A673 (cell line): ENCODE measurements around the gene GLIS2. TPM values are rescaled to one million over a fixed set of nuclear protein-coding genes. Genes with fewer than 3 reads are reported as not detected.
A peak's percentile ranks its signal among the peaks of the same experiment; 100 is the strongest.

ENCODE experiments used
- BruUV-seq: library from RNA; stranded (reverse); fragments of 400-500 nt; replicated peaks from 2 replicates; lab custom pipeline; 2021; lab: Mats Ljungman, UMichigan
- CTCF ChIA-PET: fragments of 300-600 bp; sonication (Branson Sonifier 250); formaldehyde crosslinking; loops from one replicate; lab custom pipeline; 2022; ENCODE audit warnings: antibody characterized with exemption; lab: Charles Lee
- POLR2A ChIA-PET: fragments of 300-600 bp; sonication (Branson Sonifier 250); formaldehyde crosslinking; loops from one replicate; lab custom pipeline; 2022; ENCODE audit warnings: antibody characterized with exemption; ENCODE audit not compliant: low non-redundant PET; lab: Charles Lee
- DNase-seq: peaks from one replicate; pipeline ENCODE4 v3.0.0-alpha.2; 2015; ENCODE audit warnings: low spot score
- H3K27ac ChIP-seq: fragments of 200-600 bp; sonication (generic); 2 replicates; pipeline ENCODE4 v1.5.1; 2016; ENCODE audit warnings: mixed run types, low read depth, mild to moderate bottlenecking, mixed read lengths, antibody characterized with exemption, low read length; ENCODE audit not compliant: poor library complexity, severe bottlenecking
- H3K27me3 ChIP-seq: fragments of 200-600 bp; sonication (generic); replicated peaks from 2 replicates; pipeline ENCODE4 v1.6.1; 2017; ENCODE audit warnings: mixed run types, low read depth, mild to moderate bottlenecking, mixed read lengths, antibody characterized with exemption, low read length; ENCODE audit not compliant: insufficient read depth, poor library complexity
- H3K36me3 ChIP-seq: fragments of 200-600 bp; sonication (generic); 2 replicates; pipeline ENCODE4 v1.6.1; 2016; ENCODE audit warnings: mixed run types, mild to moderate bottlenecking, mixed read lengths, antibody characterized with exemption, low read length; ENCODE audit not compliant: insufficient read depth, poor library complexity, severe bottlenecking
- H3K4me1 ChIP-seq: fragments of 200-600 bp; sonication (generic); 2 replicates; pipeline ENCODE4 v1.6.1; 2017; ENCODE audit warnings: mixed run types, mild to moderate bottlenecking, mixed read lengths, antibody characterized with exemption, low read length; ENCODE audit not compliant: insufficient read depth, poor library complexity, severe bottlenecking
- H3K4me3 ChIP-seq: fragments of 200-600 bp; sonication (generic); 2 replicates; pipeline ENCODE4 v1.5.1; 2016; ENCODE audit warnings: low read depth, mixed run types, mild to moderate bottlenecking, mixed read lengths, low read length; ENCODE audit not compliant: poor library complexity, severe bottlenecking
- H3K9me3 ChIP-seq: fragments of 200-600 bp; sonication (generic); 2 replicates; pipeline ENCODE4 v1.6.1; 2016; ENCODE audit warnings: mixed run types, low read depth, mild to moderate bottlenecking, mixed read lengths, antibody characterized with exemption, low read length; ENCODE audit not compliant: poor library complexity, severe bottlenecking
- EZH2 ChIP-seq: fragments of 200-600 bp; sonication (generic); IDR thresholded peaks from 2 replicates; pipeline ENCODE4 v1.6.1; 2017; ENCODE audit warnings: borderline replicate concordance, low read depth, mild to moderate bottlenecking, mixed read lengths, antibody characterized with exemption, low read length; ENCODE audit not compliant: poor library complexity, severe bottlenecking
- intact Hi-C: fragments of 100-400 bp; cut with micrococcal nuclease; formaldehyde crosslinking; loops from one replicate; pipeline ENCODE4 v1.10.0; 2022; ENCODE audit not compliant: unreplicated experiment
- total RNA-seq: library from RNA; stranded (reverse); gene quantifications from 2 replicates; pipeline ENCODE4 v1.2.3, GENCODE V29; 2021
- TF ChIP-seq, protein P1 (sequence below): fragments of 300-800, 200-600 bp; sonication (generic); conservative IDR thresholded peaks from 2 replicates; pipeline ENCODE4 v1.5.1; 2017; ENCODE audit warnings: low read depth, mild to moderate bottlenecking, antibody characterized with exemption, low read length, moderate library complexity, mixed read lengths

GLIS2 gene
- total RNA-seq, 1 experiment from 2014 or later: 10.6 TPM

DNA sequence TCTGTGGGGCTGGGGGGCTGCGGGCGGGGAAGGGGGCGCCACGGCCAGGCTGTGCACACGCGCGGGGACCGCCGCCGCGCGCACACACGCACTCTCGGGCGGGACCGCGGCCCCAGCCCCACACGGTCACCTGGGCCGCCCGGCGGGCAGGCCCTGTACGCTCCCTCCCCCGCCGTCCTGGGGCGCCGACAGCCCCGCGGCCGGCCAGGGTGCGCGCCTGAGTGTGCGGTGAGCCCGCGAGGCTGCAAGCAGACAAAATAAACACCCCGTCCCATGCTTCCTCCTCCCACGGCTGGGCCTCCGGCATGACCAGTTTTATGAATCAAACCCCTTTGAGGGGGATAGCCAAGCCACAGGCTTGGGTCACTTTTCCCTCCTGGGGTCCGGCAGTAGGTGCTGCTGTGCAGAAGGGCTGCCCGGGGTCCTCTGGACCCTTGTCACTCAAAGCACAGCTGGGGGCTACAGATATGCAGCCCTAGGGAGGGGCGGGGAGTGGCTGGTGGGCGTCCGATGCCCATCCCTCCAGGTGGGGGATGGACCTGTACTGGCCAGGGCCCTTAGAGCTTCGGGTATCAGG lies 56.2 kb downstream of the GLIS2 start:
- BruUV-seq: no TSS peak
- ChIA-PET CTCF (no interaction called here), POLR2A (no interaction called here)
- no peak for DNase-seq
- no peaks in the 10 kb centered on the region for H3K9me3 ChIP-seq
- TF ChIP-seq, protein P1, sequence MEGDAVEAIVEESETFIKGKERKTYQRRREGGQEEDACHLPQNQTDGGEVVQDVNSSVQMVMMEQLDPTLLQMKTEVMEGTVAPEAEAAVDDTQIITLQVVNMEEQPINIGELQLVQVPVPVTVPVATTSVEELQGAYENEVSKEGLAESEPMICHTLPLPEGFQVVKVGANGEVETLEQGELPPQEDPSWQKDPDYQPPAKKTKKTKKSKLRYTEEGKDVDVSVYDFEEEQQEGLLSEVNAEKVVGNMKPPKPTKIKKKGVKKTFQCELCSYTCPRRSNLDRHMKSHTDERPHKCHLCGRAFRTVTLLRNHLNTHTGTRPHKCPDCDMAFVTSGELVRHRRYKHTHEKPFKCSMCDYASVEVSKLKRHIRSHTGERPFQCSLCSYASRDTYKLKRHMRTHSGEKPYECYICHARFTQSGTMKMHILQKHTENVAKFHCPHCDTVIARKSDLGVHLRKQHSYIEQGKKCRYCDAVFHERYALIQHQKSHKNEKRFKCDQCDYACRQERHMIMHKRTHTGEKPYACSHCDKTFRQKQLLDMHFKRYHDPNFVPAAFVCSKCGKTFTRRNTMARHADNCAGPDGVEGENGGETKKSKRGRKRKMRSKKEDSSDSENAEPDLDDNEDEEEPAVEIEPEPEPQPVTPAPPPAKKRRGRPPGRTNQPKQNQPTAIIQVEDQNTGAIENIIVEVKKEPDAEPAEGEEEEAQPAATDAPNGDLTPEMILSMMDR: no peak
- no peak for TF ChIP-seq EZH2
- no peaks in the 10 kb centered on the region for H3K27me3 ChIP-seq
- H3K27ac ChIP-seq: peak overlapping the region; percentile 58
- intact Hi-C loops: no loop called here
- peaks cover 31% of the 10 kb centered on the region for H3K4me1 ChIP-seq
- H3K36me3 ChIP-seq: no peaks in the 10 kb centered on the region
- H3K4me3 ChIP-seq: peak overlapping the region; percentile 68

DNA sequence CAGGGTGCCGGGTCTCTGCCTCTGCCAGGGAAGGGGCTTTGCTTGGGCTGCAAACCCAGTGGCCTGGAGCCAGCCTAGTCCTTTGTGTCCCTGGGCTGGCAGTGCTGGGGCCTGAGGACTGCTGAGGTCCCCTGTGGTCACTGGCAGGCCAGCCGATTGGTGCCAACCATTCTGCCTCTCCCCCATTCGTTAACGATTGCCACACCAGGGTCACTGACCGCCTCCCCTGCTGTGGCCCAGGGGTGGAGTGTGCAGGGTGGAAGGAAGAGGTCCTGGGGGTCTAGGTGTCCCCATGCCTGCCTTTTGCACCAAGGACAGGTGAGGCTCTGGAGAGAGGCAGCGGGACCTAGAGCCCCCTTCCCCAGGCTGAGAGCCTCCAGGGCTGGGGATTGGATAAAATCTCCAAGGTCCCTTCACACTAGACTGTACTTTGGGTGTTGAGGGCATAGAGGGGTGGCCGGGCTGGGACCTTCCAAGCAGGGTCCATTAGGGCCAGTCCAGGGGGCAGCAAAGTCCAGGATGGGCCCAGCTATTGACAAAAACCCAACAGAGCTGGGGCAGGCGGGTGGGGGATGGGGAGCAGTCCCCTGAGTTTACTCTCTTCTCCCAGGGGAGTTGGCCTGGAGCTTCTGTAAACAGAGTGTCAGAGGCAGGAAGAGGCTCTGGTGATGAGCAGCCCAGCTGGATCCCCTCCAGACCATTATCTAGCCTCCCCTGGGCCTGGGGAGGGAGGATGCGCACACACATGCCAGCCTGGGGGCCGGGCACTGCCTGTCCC lies 56.9 kb downstream of the GLIS2 start:
- Histone ChIP-seq H3K4me3 (peak overlapping the region; percentile 68), H3K27me3 (no peaks in the 10 kb centered on the region), H3K4me1 (peaks cover 31% of the 10 kb centered on the region), H3K9me3 (no peaks in the 10 kb centered on the region), H3K27ac (no peak overlapping the region), H3K36me3 (no peaks in the 10 kb centered on the region)
- CTCF ChIA-PET: interaction anchor here (1.5 kb wide), 1 partner anchor 30 kb away, joined by 4 read pairs; no protein-coding TSS in a partner anchor
- POLR2A ChIA-PET: no interaction called here
- TF ChIP-seq, protein P1: no peak
- TF ChIP-seq EZH2: no peak
- BruUV-seq: no TSS peak
- intact Hi-C loops: no loop called here
- DNase-seq: peak; percentile 71

DNA sequence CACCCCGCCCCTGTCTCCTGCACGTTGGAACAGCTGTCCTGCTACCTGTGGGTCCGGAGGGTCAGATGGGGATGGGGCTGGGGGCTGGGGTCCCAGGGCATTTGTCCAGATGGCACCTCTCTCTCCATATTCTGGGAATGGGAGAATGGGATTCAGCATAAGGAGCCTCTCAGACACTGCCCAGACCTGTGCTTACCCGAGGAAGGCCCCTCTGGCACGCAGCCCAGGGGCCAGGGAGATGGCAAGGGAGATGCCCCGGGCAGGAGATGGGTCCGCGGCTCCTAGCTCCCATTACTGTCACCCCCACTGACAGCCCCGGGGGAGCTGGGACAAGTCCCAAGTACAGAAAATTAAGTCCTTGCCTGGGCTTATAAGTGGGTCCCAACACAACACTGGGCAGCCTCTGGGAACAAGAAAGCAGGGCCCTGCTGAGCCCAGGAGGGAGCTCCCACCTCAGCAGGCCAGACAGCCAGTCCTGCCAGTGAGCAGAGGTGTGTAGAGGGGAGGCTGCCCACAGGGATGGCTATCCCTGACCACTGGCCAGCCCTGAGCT lies 57.6 kb downstream of the GLIS2 start:
- DNase-seq: no peak
- intact Hi-C loops: no loop called here
- peaks cover 31% of the 10 kb centered on the region for H3K4me1 ChIP-seq
- ChIA-PET CTCF (interaction anchor here (0.9 to 1.5 kb wide), 2 partner anchors 29 to 175 kb away, joined by 4 to 5 read pairs; no protein-coding TSS in a partner anchor), POLR2A (no interaction called here)
- peak overlapping the region; percentile 68 for H3K4me3 ChIP-seq
- no peaks in the 10 kb centered on the region for H3K27me3 ChIP-seq
- BruUV-seq: no TSS peak
- peak overlapping the region; percentile 47 for H3K27ac ChIP-seq
- H3K9me3 ChIP-seq: no peaks in the 10 kb centered on the region
- no peaks in the 10 kb centered on the region for H3K36me3 ChIP-seq
- no peak for TF ChIP-seq EZH2
- TF ChIP-seq, protein P1: no peak
